Measurements from ENCODE around the gene RASD2. TPM values are rescaled to one million over a fixed set of nuclear protein-coding genes. Genes with fewer than 3 reads are reported as not detected.
A peak's percentile ranks its signal among the peaks of the same experiment; 100 is the strongest.

RASD2 gene
- total RNA-seq, 4 donors from 2014 or later: 0.13 to 1.6 (median 0.97) TPM

- Histone ChIP-seq H3K36me3 (no peaks in the 10 kb centered on the region), H3K27me3 (no peaks in the 10 kb centered on the region), H3K27ac (peak overlapping the region; percentile 40 to 58 (median 41)), H3K4me1 (peaks cover 16 to 21% of the 10 kb centered on the region in 2 donors), H3K4me3 (replicated peaks in 1 of 3) (no peak overlapping the region), H3K9me3 (no peaks in the 10 kb centered on the region)
- intact Hi-C loops (cut with DNase I): no loop called here
- 25 to 30% methylated on average over 10 of the region's 10 CpGs for WGBS, 2 donors
- DNase-seq: peak; percentile 72 to 74
- TF ChIP-seq CTCF (IDR thresholded peaks at IDR 0.05) (no peak), POLR2A (IDR thresholded peaks at IDR 0.05) (no peak)
Observed at GRCh38 chr22:35555946-35556547, 15.4 kb downstream of the RASD2 start.

DNA sequence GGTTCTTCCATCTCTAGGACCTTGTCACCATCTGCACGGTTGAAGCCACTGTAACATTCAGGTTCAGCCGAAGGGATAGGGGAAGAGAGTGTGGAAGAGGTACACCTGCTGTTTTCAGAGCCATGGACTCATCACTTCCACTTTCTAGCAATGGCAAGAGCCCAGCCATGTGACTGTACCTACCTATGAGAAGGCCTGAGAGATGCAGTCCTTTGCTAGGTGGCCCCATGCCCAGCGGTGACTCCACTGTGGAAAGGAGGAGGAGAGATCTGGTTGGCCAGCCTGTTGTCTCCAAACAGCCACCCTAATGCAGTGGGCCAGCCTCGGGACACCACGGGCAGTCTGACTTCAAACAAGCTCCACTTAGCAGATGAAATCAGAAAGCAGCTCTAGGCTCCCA lies 16.0 kb downstream of the RASD2 start:
- Histone ChIP-seq H3K27me3 (no peaks in the 10 kb centered on the region), H3K4me1 (peaks cover 16 to 21% of the 10 kb centered on the region in 2 donors), H3K4me3 (replicated peaks in 1 of 3) (no peak overlapping the region), H3K36me3 (no peaks in the 10 kb centered on the region), H3K27ac (peak overlapping the region in 1 of 3 donors; percentile 40), H3K9me3 (no peaks in the 10 kb centered on the region)
- DNase-seq: peak; percentile 44 to 69
- 65 to 70% methylated on average over 3 to 5 of the region's 5 CpGs for WGBS, 2 donors
- TF ChIP-seq POLR2A (IDR thresholded peaks at IDR 0.05): no peak
- no peak for TF ChIP-seq CTCF (IDR thresholded peaks at IDR 0.05)
- intact Hi-C loops (cut with DNase I): no loop called here

GRCh38 chr22:35558031-35558430 lies 17.4 kb downstream of the RASD2 start:
- Histone ChIP-seq H3K27me3 (no peaks in the 10 kb centered on the region), H3K27ac (no peak overlapping the region), H3K9me3 (no peaks in the 10 kb centered on the region), H3K4me3 (replicated peaks in 1 of 3) (no peak overlapping the region), H3K4me1 (peaks cover 16 to 21% of the 10 kb centered on the region in 2 donors), H3K36me3 (no peaks in the 10 kb centered on the region)
- intact Hi-C loops (cut with DNase I): no loop called here
- TF ChIP-seq POLR2A (IDR thresholded peaks at IDR 0.05) (no peak), CTCF (IDR thresholded peaks at IDR 0.05) (no peak)
- no peak for DNase-seq
- 88 to 92% methylated on average over 5 of the region's 5 CpGs for WGBS, 2 donors

- WGBS, 2 donors: 82 to 87% methylated on average over 3 of the region's 3 CpGs
- no peaks in the 10 kb centered on the region for H3K9me3 ChIP-seq
- no peak overlapping the region for H3K27ac ChIP-seq
- DNase-seq: no peak
- no peak for TF ChIP-seq CTCF (IDR thresholded peaks at IDR 0.05)
- no peak for TF ChIP-seq POLR2A (IDR thresholded peaks at IDR 0.05)
- H3K27me3 ChIP-seq: no peaks in the 10 kb centered on the region
- H3K4me1 ChIP-seq: peaks cover 16 to 21% of the 10 kb centered on the region in 2 donors
- no peak overlapping the region for H3K4me3 ChIP-seq (replicated peaks in 1 of 3)
- intact Hi-C loops (cut with DNase I): no loop called here
- no peaks in the 10 kb centered on the region for H3K36me3 ChIP-seq
Observed at GRCh38 chr22:35558719-35559118, 18.1 kb downstream of the RASD2 start.

- Histone ChIP-seq H3K27ac (no peak overlapping the region), H3K4me1 (peaks cover 16 to 21% of the 10 kb centered on the region in 2 donors), H3K27me3 (no peaks in the 10 kb centered on the region), H3K36me3 (no peaks in the 10 kb centered on the region), H3K4me3 (replicated peaks in 1 of 3) (no peak overlapping the region), H3K9me3 (no peaks in the 10 kb centered on the region)
- DNase-seq: no peak
- intact Hi-C loops (cut with DNase I): no loop called here
- 94 to 95% methylated on average over 2 of the region's 2 CpGs for WGBS, 2 donors
- TF ChIP-seq CTCF (IDR thresholded peaks at IDR 0.05) (no peak), POLR2A (IDR thresholded peaks at IDR 0.05) (no peak)
Observed at GRCh38 chr22:35559354-35560005, 18.8 kb downstream of the RASD2 start.
